ENCODE measurements around the gene PLEKHA1.

The PLEKHA1 gene

GRCh38 chr10:122426829-122427228 lies 52.3 kb downstream of the PLEKHA1 start:
- DNase-seq = no peak

- DNase-seq = no peak
Observed at GRCh38 chr10:122427280-122427679, 52.8 kb downstream of the PLEKHA1 start.

GRCh38 chr10:122435212-122435827 lies 60.8 kb downstream of the PLEKHA1 start:
- peak; percentile 40 for DNase-seq

GRCh38 chr10:122441961-122442360 lies 67.5 kb downstream of the PLEKHA1 start:
- no peak for DNase-seq

GRCh38 chr10:122445469-122445868 lies 71.0 kb downstream of the PLEKHA1 start:
- DNase-seq = no peak

- DNase-seq = no peak
Observed at GRCh38 chr10:122445904-122446303, 71.4 kb downstream of the PLEKHA1 start.

- no peak for DNase-seq
Observed at GRCh38 chr10:122446668-122447423, 72.3 kb downstream of the PLEKHA1 start.

- DNase-seq = no peak
Observed at GRCh38 chr10:122448600-122448999, 74.1 kb downstream of the PLEKHA1 start.

- no peak for DNase-seq
Observed at GRCh38 chr10:122449153-122449552, 74.6 kb downstream of the PLEKHA1 start.

GRCh38 chr10:122450353-122450990 lies 76.0 kb downstream of the PLEKHA1 start:
- no peak for DNase-seq

GRCh38 chr10:122454071-122454470 lies 79.6 kb downstream of the PLEKHA1 start:
- no peak for DNase-seq

GRCh38 chr10:122454603-122455080 lies 80.1 kb downstream of the PLEKHA1 start, which contains the start of gene ARMS2:
Gene ARMS2, plus strand, starts transcription at chr10:122454653. Its CDS starts 75 bp downstream, at chr10:122454728.
- no peak for DNase-seq

- DNase-seq = no peak
Observed at GRCh38 chr10:122455376-122456079, 81.0 kb downstream of the PLEKHA1 start.

- no peak for DNase-seq
Observed at GRCh38 chr10:122457934-122458333, 83.4 kb downstream of the PLEKHA1 start.

- no peak for DNase-seq
Observed at GRCh38 chr10:122458693-122459092, 84.2 kb downstream of the PLEKHA1 start.

GRCh38 chr10:122459561-122460273 lies 85.2 kb downstream of the PLEKHA1 start:
- no peak for DNase-seq

- no peak for DNase-seq
Observed at GRCh38 chr10:122460891-122461293, 86.4 kb downstream of the PLEKHA1 start.

- no peak for DNase-seq
Observed at GRCh38 chr10:122461367-122461728, 86.8 kb downstream of the PLEKHA1 start, which contains the start of gene HTRA1. Gene HTRA1, plus strand, starts transcription at chr10:122461553. Its CDS starts 100 bp downstream, at chr10:122461653.

- DNase-seq = peak; percentile 27
Observed at GRCh38 chr10:122461729-122462532, 87.4 kb downstream of the PLEKHA1 start.

GRCh38 chr10:122462533-122463465 lies 88.3 kb downstream of the PLEKHA1 start:
- no peak for DNase-seq
